Stimulated activated CD4-positive, alpha-beta T cell treated with anti-CD3 and anti-CD28 coated beads, TNF-alpha, amount 100 ng/mL, for 4 hours (primary cell): ENCODE data around the gene NFATC2.
"Not testable (repeated sequence)": the region's sequence is repeated elsewhere in the genome, so short reads cannot be mapped to it uniquely, and the experiment has no call there.

Experiments used
- DNase-seq, 3 experiments: peaks; one replicate each; pipeline ENCODE4 v3.0.0-alpha.2; 2020; ENCODE audit warnings: low read depth in 3 of 3

The NFATC2 gene

DNA sequence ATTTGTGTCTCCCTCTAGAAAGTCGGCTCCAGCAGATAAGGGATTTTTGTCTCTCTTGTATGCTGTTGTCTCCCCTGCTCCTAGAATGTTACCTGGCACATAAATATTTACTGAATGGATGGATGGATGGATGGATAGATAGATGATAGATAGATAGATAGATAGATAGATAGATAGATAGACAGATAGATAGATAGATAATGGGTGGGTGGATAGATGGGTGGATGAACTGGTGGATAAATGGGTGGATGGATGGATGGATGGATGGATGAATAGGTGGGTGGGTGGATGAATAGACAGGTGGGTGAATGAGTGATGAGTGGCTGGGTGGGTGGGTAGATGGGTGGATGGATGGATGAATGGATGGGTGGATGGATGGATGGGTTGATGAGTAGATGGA is 185.0 kb downstream of the NFATC2 start:
- no peak for DNase-seq

DNA sequence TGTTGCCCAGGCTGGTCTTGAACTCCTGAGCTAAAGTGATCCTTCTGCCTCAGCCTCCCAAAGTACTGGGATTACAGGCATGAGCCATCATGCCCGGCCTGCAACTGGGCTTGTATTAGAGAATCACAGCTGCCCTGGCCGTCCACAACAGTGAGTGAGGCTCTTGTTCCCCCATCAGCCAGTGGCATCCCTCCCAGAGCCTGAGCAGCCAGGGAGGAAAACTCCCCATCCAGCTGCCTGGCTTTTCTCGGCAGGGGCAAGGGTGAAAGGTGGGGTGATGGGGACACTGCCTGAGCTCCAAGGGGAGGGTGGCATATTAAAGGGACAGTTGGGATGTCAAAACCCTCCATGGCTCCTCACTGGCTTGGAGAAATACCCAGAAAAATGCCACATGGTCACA is 185.6 kb downstream of the NFATC2 start:
- no peak for DNase-seq

DNA sequence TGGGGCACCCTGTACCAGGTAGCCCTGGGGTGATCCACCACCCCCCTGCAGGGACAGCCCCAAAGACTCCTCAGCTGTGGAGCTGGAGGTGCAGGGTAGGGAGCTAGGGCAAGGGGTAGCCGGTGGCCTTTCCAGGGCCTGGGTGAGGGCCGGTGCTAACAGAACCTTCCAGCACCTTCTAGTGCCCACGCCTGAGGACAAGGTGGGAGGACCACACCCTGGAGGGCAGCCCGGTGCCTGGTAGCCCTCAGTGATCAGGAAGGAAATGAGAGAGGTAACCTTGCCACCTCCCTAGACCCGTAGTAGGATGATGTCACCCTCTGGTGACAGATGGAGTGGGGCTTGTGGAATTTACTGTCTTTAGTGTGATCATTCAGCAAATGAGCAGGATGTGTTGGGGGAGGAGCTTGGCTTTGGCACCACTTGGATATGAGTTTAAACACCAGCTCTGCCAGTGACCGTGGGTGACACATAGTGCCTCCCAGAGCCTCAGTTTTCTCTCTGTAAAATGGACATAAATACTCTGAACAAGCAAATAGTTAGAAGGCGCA is 187.7 kb downstream of the NFATC2 start:
- no peak for DNase-seq

DNA sequence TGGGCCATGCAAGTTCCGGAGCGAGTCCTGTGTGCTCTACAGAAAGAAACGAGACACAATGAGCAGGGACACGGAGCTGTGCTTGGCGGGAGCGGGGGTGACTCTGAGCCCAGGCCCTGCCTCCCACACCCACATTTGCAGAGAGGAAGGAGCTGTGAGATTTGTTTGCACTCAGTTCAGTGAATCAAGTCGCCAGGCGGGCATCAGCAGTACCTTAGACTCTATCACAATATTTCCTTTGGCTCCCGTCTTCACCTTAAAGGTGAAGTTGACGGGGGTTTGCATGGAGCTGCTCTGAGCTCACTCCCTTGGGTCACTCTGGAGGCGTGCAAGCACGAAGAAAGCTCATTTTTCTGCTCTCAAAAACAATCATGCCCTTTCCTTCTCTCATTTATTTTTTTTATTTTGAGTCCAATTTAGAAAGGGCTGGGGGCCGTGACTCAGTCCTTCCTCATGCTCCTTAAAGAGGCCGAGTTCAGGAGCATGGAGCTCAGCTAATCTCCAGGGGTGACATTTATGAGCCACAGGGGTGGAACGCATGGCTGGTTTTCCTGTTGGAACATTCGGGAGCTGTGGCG is 188.2 kb downstream of the NFATC2 start:
- DNase-seq = no peak

- no peak for DNase-seq
Measured at GRCh38 chr20:51353491-51353890, 189.0 kb downstream of the NFATC2 start.

- no peak for DNase-seq
Measured at GRCh38 chr20:51352791-51353190, 189.7 kb downstream of the NFATC2 start.

- no peak for DNase-seq
Measured at GRCh38 chr20:51350941-51351631, 191.4 kb downstream of the NFATC2 start.

- no peak for DNase-seq
Measured at GRCh38 chr20:51348876-51349275, 193.6 kb downstream of the NFATC2 start.

DNA sequence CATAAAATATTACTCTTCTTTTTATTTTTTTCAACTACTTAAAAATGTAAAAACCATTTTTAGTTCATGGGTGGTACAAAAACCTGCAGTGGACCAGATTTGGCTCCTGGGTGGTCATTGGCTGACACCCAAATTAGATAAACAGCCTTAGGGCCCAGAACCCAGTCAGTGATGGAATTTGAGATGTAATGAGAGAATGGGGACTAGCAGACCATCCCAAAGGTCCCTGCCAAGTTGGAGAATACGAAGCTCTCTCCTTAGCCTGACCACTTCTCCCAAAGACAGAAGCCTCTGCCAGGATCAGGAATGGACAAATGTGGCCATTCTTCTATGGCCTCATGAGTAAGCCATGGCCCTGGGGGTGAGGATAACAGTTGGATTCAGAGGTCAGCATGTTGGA is 194.7 kb downstream of the NFATC2 start:
- no peak for DNase-seq

GRCh38 chr20:51346686-51347485 is 195.6 kb downstream of the NFATC2 start:
- no peak for DNase-seq

- no peak for DNase-seq
Measured at GRCh38 chr20:51345601-51346101, 196.9 kb downstream of the NFATC2 start.

- DNase-seq = not testable (repeated sequence)
Measured at GRCh38 chr20:51343802-51344201, 198.7 kb downstream of the NFATC2 start.

DNA sequence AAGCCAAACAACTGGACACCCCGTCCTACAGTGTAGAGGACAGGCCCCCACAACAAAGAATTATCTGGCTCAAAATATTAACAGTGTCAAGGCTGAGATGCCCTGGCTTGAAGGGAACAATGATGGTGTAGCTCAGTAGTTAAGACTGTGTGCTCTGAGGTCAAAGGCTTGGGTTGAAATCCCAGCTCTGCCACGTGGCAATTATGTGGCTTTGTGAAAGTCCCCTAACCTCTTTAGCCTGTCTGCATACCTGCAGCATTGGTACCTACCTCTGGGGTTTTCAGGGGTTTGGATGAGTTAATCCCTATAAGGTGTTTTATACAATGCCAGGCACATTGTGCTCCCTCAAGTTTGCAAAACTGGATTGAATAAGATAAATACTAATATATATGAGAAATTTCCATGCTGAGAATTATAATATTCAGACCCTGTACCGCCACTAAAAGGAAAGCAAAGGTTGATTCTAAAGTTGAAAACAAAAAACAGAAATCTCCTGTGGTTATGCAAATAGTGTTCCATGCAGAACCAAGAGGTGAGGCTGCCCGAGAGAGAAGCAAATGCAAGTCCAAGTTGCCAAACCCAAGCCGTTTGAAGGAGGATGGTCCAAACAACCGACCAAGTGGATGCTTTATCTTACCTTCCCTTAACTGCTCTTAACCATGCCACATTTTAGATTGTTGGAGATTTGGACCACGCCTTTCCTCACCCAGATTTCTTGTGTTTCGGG is 199.8 kb downstream of the NFATC2 start:
- DNase-seq = no peak

DNA sequence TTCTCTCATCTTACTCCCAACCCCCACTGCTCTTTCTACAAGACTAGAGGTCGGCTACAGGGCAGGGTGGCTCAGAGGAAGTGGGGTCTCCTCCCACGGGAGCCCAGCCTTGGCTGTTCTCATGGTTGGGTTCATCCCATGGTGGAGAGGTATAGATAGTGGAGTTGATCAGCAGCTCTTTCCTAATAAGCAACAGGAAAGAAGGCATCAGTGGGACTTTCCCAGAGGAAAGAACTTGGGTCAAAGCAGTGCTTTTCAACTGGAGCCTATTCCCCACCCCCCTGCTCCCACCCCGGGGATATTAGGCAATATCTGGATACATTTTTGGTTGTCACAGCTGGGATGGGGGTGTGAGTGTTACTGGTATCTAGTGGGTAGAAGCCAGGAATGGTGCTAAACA is 200.9 kb downstream of the NFATC2 start:
- DNase-seq = no peak

DNA sequence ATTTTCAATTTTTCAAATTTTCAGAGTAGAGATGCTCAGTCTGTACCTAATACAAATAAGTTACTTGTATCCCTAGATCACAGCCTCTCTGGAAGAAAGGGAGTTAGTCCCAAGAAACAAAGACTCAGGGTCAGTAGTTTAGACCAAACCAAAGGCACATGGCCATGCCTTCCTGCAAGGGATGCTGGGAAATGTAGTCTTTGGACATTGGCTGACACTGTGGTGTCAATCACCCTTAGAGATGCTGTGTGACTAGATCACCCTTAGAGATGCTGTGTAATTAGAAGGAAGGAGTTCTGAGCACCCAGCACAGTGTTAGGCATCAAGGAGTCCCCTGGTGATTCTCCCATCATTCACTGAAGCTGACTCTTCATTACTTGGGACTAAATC is 202.1 kb downstream of the NFATC2 start:
- DNase-seq = no peak

GRCh38 chr20:51339721-51340450 is 202.6 kb downstream of the NFATC2 start:
- DNase-seq = no peak

GRCh38 chr20:51338692-51339440 is 203.7 kb downstream of the NFATC2 start:
- no peak for DNase-seq

- DNase-seq = no peak
Measured at GRCh38 chr20:51337126-51337805, 205.3 kb downstream of the NFATC2 start.
